Glutamatergic neuron (in vitro differentiated cells): ENCODE data around the gene NRIP1. TPM values are rescaled to one million over a fixed set of nuclear protein-coding genes. Genes with fewer than 3 reads are reported as not detected.
"Not testable (repeated sequence)": the region's sequence is repeated elsewhere in the genome, so short reads cannot be mapped to it uniquely, and the experiment has no call there.

Experiments
- DNase-seq: peaks from one replicate; pipeline ENCODE4 v3.0.0; 2022
- H3K27ac Mint-ChIP-seq: one replicate; pipeline ENCODE4 v1.8.0; 2020; ENCODE audit warnings: mild to moderate bottlenecking, mixed read lengths, inconsistent platforms; ENCODE audit not compliant: unreplicated experiment
- H3K27me3 Mint-ChIP-seq: one replicate; pipeline ENCODE4 v1.8.0; 2020; ENCODE audit warnings: mild to moderate bottlenecking, moderate library complexity, mixed read lengths, inconsistent platforms; ENCODE audit not compliant: unreplicated experiment
- H3K36me3 Mint-ChIP-seq: one replicate; pipeline ENCODE4 v1.8.0; 2020; ENCODE audit warnings: mild to moderate bottlenecking, mixed read lengths, inconsistent platforms; ENCODE audit not compliant: unreplicated experiment
- H3K4me1 Mint-ChIP-seq: one replicate; pipeline ENCODE4 v1.8.0; 2020; ENCODE audit warnings: mild to moderate bottlenecking, low read depth, mixed read lengths, inconsistent platforms; ENCODE audit not compliant: unreplicated experiment
- H3K4me3 Mint-ChIP-seq: one replicate; pipeline ENCODE4 v1.8.0; 2020; ENCODE audit warnings: mild to moderate bottlenecking, mixed read lengths, inconsistent platforms; ENCODE audit not compliant: unreplicated experiment
- H3K9me3 Mint-ChIP-seq: one replicate; pipeline ENCODE4 v1.8.0; 2020; ENCODE audit warnings: mild to moderate bottlenecking, moderate library complexity, mixed read lengths, inconsistent platforms; ENCODE audit not compliant: unreplicated experiment
- CTCF ChIP-seq: fragments of 200-600 bp; sonication (generic); IDR thresholded peaks from one replicate; pipeline ENCODE4 v1.5.0; 2021; ENCODE audit not compliant: partially characterized antibody, unreplicated experiment
- total RNA-seq: library from RNA; stranded (reverse); fragmentation: NEBNext Ultra II Directional; extraction: Animal tissue kit (Norgen Biotek cat#: 25700); gene quantifications from one replicate; pipeline ENCODE4 v1.2.1, GENCODE V29; 2021; ENCODE audit not compliant: unreplicated experiment

Gene NRIP1
- total RNA-seq, 1 donor from 2014 or later: 51.5 TPM

DNA sequence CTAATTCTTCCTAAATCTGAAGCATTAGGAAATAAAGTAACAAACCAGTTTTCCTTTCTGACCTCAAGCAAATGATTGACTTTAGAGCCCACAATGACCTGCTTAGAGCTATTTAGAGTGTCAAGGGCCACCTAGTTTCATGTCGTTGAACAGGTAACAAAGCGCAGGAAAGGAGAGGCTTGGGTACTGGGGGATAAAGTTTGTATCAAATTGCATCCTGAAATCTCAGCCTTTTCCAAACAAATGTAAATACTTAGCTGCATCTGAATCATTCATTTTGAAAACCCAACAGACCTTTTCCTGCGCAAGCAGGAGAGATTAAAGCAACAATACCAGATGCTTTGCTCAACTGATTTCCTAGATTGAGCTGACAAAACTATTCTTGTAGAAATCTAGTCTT, 121.2 kb downstream of the NRIP1 start:
- Mint-ChIP-seq H3K4me3 (no peak overlapping the region), H3K36me3 (peaks cover 9% of the 10 kb centered on the region), H3K27me3 (peaks cover 3% of the 10 kb centered on the region), H3K27ac (no peak overlapping the region), H3K4me1 (no peaks in the 10 kb centered on the region), H3K9me3 (peaks cover 5% of the 10 kb centered on the region)
- no peak for TF ChIP-seq CTCF
- DNase-seq: no peak

DNA sequence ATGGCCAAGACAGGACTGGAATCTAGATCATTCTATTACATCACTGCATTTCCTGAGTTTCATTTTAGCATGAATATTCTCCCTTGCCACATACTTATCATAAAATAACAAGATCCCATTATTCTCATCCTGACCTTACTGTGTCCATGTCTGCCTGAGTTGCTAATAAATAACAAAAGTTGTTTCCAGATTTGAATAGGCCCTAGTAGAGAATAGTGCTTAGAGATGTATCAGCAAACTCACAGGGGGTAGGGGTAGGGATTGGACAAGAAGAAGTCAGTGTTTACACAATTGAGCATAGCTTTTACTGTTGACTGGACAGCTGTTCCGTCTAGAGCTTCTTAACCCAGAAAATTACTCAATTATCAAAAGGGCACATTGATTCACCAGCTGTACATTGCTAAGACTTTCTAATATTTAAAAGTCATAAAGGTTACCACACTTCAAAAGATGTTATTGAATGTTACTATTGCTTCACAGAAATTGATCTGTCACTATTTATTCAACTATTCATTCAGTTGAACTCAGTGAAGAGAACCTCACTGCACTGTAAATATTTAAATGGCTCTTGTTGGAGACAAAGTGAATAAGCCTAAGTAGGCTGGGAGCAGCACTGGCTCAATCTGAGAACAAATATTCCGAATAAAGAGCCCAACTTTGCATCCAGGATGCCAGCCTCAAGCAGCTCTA, 121.9 kb downstream of the NRIP1 start:
- no peak for DNase-seq
- Mint-ChIP-seq H3K9me3 (peaks cover 5% of the 10 kb centered on the region), H3K27ac (no peak overlapping the region), H3K4me3 (no peak overlapping the region), H3K36me3 (peaks cover 14% of the 10 kb centered on the region), H3K27me3 (peaks cover 3% of the 10 kb centered on the region), H3K4me1 (no peaks in the 10 kb centered on the region)
- TF ChIP-seq CTCF: no peak

GRCh38 chr21:14927324-14927723, 137.5 kb downstream of the NRIP1 start:
- DNase-seq, H3K27me3 Mint-ChIP-seq: not testable (repeated sequence)
- H3K4me1 Mint-ChIP-seq: peaks cover 12% of the 10 kb centered on the region

GRCh38 chr21:14926186-14926585, 138.6 kb downstream of the NRIP1 start:
- Mint-ChIP-seq H3K27ac (no peak overlapping the region), H3K4me1 (peaks cover 12% of the 10 kb centered on the region), H3K4me3 (no peak overlapping the region), H3K36me3 (no peaks in the 10 kb centered on the region), H3K27me3 (no peaks in the 10 kb centered on the region), H3K9me3 (peaks cover 1% of the 10 kb centered on the region)
- no peak for TF ChIP-seq CTCF
- no peak for DNase-seq

More at GRCh38 chr21:14927324-14927723, 137.5 kb downstream of the NRIP1 start:
- not testable (repeated sequence) for H3K36me3 Mint-ChIP-seq, H3K9me3 Mint-ChIP-seq, H3K4me3 Mint-ChIP-seq, H3K27ac Mint-ChIP-seq

GRCh38 chr21:14923468-14923867, 141.3 kb downstream of the NRIP1 start:
- peaks cover 20% of the 10 kb centered on the region for H3K4me1 Mint-ChIP-seq
- no peaks in the 10 kb centered on the region for H3K36me3 Mint-ChIP-seq
- peaks cover 4% of the 10 kb centered on the region for H3K27me3 Mint-ChIP-seq
- TF ChIP-seq CTCF: no peak
- H3K9me3 Mint-ChIP-seq: peaks cover 6% of the 10 kb centered on the region
- DNase-seq: no peak
- H3K27ac Mint-ChIP-seq: no peak overlapping the region
- peak overlapping the region; percentile 64 for H3K4me3 Mint-ChIP-seq
